Fibroblast of lung (primary cell): ENCODE measurements around the gene CEACAM8. TPM values are rescaled to one million over a fixed set of nuclear protein-coding genes. Genes with fewer than 3 reads are reported as not detected.

Experiments used
- DNase-seq, 2 donors: peaks; one replicate each; pipeline versions ENCODE4 v3.0.0 to v3.0.0-alpha.2; 2010; ENCODE audit warnings: low read depth in 2 of 2
- H2AFZ ChIP-seq: 2 replicates; pipeline ENCODE4 v1.5.1; 2012; ENCODE audit warnings: low read length, control low read depth, inconsistent platforms
- H3K27ac ChIP-seq: 2 replicates; pipeline ENCODE4 v1.5.1; 2011; ENCODE audit warnings: low read length, control low read depth; ENCODE audit not compliant: insufficient read depth
- H3K27me3 ChIP-seq: 2 replicates; pipeline ENCODE4 v1.5.1; 2011; ENCODE audit warnings: mild to moderate bottlenecking, low read length; ENCODE audit not compliant: control insufficient read depth, insufficient read depth
- H3K36me3 ChIP-seq: 2 replicates; pipeline ENCODE4 v1.5.1; 2011; ENCODE audit warnings: low read length; ENCODE audit not compliant: control insufficient read depth, insufficient read depth
- H3K4me1 ChIP-seq: 2 replicates; pipeline ENCODE4 v1.5.1; 2011; ENCODE audit warnings: low read length; ENCODE audit not compliant: control insufficient read depth, insufficient read depth; ENCODE audit errors: extremely low read depth
- H3K4me2 ChIP-seq: 2 replicates; pipeline ENCODE4 v1.5.1; 2011; ENCODE audit warnings: low read length, control low read depth; ENCODE audit not compliant: insufficient read depth; ENCODE audit errors: extremely low read depth
- H3K4me3 ChIP-seq, 4 experiments: fragments of 200-600 bp in 1 of 4; sonication (generic) in 1 of 4; replicated peaks in 1 of 4; 2 replicates each; pipeline ENCODE4 v1.5.1; 2011 to 2016; ENCODE audit warnings: low read length in 4 of 4, low read depth in 3 of 4, mild to moderate bottlenecking in 3 of 4, control low read depth in 2 of 4, inconsistent platforms in 1 of 4, mixed read lengths in 1 of 4; ENCODE audit not compliant: insufficient read depth in 1 of 4; ENCODE audit errors: control extremely low read depth in 1 of 4
- H3K79me2 ChIP-seq: 2 replicates; pipeline ENCODE4 v1.5.1; 2012; ENCODE audit warnings: mild to moderate bottlenecking, low read length, inconsistent platforms; ENCODE audit not compliant: control insufficient read depth, insufficient read depth
- H3K9ac ChIP-seq: 2 replicates; pipeline ENCODE4 v1.5.1; 2011; ENCODE audit warnings: mild to moderate bottlenecking, low read length, control low read depth; ENCODE audit not compliant: insufficient read depth
- H3K9me3 ChIP-seq: 2 replicates; pipeline ENCODE4 v1.5.1; 2012; ENCODE audit warnings: low read depth, low read length; ENCODE audit not compliant: control insufficient read depth, insufficient read depth
- H4K20me1 ChIP-seq: 2 replicates; pipeline ENCODE4 v1.5.1; 2011; ENCODE audit warnings: low read length; ENCODE audit not compliant: control insufficient read depth, insufficient read depth; ENCODE audit errors: extremely low read depth
- CTCF ChIP-seq, 2 donors: IDR thresholded peaks in 1 of 2; conservative IDR thresholded peaks in 1 of 2; 1 replicate in 1 of 2; 2 replicates in 1 of 2; pipeline ENCODE4 v1.5.1; 2011 to 2012; ENCODE audit warnings: low read length in 2 of 2, control low read depth in 1 of 2, inconsistent platforms in 1 of 2, low read depth in 1 of 2, mild to moderate bottlenecking in 1 of 2
- EZH2 ChIP-seq: IDR thresholded peaks from 2 replicates; pipeline ENCODE4 v1.5.1; 2012; ENCODE audit warnings: low read length, control low read depth, mild to moderate bottlenecking; ENCODE audit errors: missing control alignments
- polyA plus RNA-seq, 2 donors: library from polyadenylated mRNA; depleted of rRNA in 1 of 2; stranded (reverse) in 1 of 2; unstranded in 1 of 2; fragments of >200 nt; gene quantifications; 2 replicates each; pipeline ENCODE4 v1.2.1, GENCODE V29; 2011 to 2012; ENCODE audit warnings: missing spikeins in 1 of 2
- total RNA-seq: library from RNA; depleted of rRNA; stranded (reverse); fragments of >200 nt; gene quantifications from 2 replicates; pipeline ENCODE4 v1.2.1, GENCODE V29; 2014

The CEACAM8 gene
- total and polyA plus RNA-seq, 2 donors (not counting 1 experiment from before 2014, with no cell fraction given): not detected

GRCh38 chr19:42534391-42534790 lies 60.3 kb downstream of the CEACAM8 start:
- Histone ChIP-seq H3K79me2 (no peaks in the 10 kb centered on the region), H3K4me3 (no peak overlapping the region), H3K9ac (no peak overlapping the region), H3K36me3 (no peaks in the 10 kb centered on the region), H3K27me3 (no peaks in the 10 kb centered on the region), H3K4me1 (no peaks in the 10 kb centered on the region), H3K4me2 (no peak overlapping the region), H2AFZ (no peak overlapping the region), H3K9me3 (no peaks in the 10 kb centered on the region), H3K27ac (no peak overlapping the region), H4K20me1 (no peaks in the 10 kb centered on the region)
- no peak for TF ChIP-seq CTCF (conservative IDR thresholded peaks at IDR 0.05 in 1 of 2, IDR thresholded peaks at IDR 0.05 in 1 of 2; ENCODE audit: low read depth in 1 of 2, low read length in 2 of 2)
- DNase-seq: no peak

- Histone ChIP-seq H3K4me2 (no peak overlapping the region), H3K4me1 (no peaks in the 10 kb centered on the region), H3K36me3 (no peaks in the 10 kb centered on the region), H2AFZ (no peak overlapping the region), H3K4me3 (no peak overlapping the region), H3K9me3 (no peaks in the 10 kb centered on the region), H3K27ac (no peak overlapping the region), H4K20me1 (no peaks in the 10 kb centered on the region), H3K9ac (no peak overlapping the region), H3K27me3 (no peaks in the 10 kb centered on the region), H3K79me2 (no peaks in the 10 kb centered on the region)
- DNase-seq: no peak
- TF ChIP-seq CTCF (conservative IDR thresholded peaks at IDR 0.05 in 1 of 2, IDR thresholded peaks at IDR 0.05 in 1 of 2; ENCODE audit: low read depth in 1 of 2, low read length in 2 of 2): no peak
- no peak for TF ChIP-seq EZH2
Observed at GRCh38 chr19:42532891-42533290, 61.8 kb downstream of the CEACAM8 start.

GRCh38 chr19:42531313-42531712 lies 63.4 kb downstream of the CEACAM8 start:
- Histone ChIP-seq H3K79me2 (no peaks in the 10 kb centered on the region), H3K36me3 (no peaks in the 10 kb centered on the region), H3K4me2 (no peak overlapping the region), H4K20me1 (no peaks in the 10 kb centered on the region), H3K27me3 (no peaks in the 10 kb centered on the region), H3K4me1 (no peaks in the 10 kb centered on the region), H3K9me3 (no peaks in the 10 kb centered on the region), H3K27ac (no peak overlapping the region), H3K4me3 (no peak overlapping the region), H2AFZ (no peak overlapping the region), H3K9ac (no peak overlapping the region)
- DNase-seq: no peak
- TF ChIP-seq CTCF (conservative IDR thresholded peaks at IDR 0.05 in 1 of 2, IDR thresholded peaks at IDR 0.05 in 1 of 2; ENCODE audit: low read depth in 1 of 2, low read length in 2 of 2) (no peak), EZH2 (no peak)

Other genes with a start within 250 kb of the CEACAM8 start
- gene CNFN, start 204.6 kb downstream of the CEACAM8 start, total RNA-seq: not detected in 2 replicates
- not detected in 2 replicates for gene CNFN, start 204.6 kb downstream of the CEACAM8 start, polyA plus RNA-seq
- gene LIPE, start 167.5 kb downstream of the CEACAM8 start, total RNA-seq: 0.51 and 1.7 TPM in 2 replicates
- gene LIPE, start 167.5 kb downstream of the CEACAM8 start, polyA plus RNA-seq: 1.1 and 2.7 TPM in 2 replicates
- not detected in 2 replicates for gene CXCL17, start 152.0 kb downstream of the CEACAM8 start, total RNA-seq
- gene CXCL17, start 152.0 kb downstream of the CEACAM8 start, polyA plus RNA-seq: not detected in 2 replicates
- gene CEACAM1, start 66.4 kb downstream of the CEACAM8 start, total RNA-seq: not detected in 2 replicates
- gene CEACAM1, start 66.4 kb downstream of the CEACAM8 start, polyA plus RNA-seq: 0.03 TPM in 1 of 2 replicates, not detected in the other
- not detected in 2 replicates for gene PSG3, start 145.6 kb upstream of the CEACAM8 start, total RNA-seq
- 0.27 and 0.51 TPM in 2 replicates for gene PSG3, start 145.6 kb upstream of the CEACAM8 start, polyA plus RNA-seq
- not detected in 2 replicates for gene PSG8, start 170.8 kb upstream of the CEACAM8 start, total RNA-seq
- 0.14 and 0.40 TPM in 2 replicates for gene PSG8, start 170.8 kb upstream of the CEACAM8 start, polyA plus RNA-seq